Measurements from ENCODE around the gene SYT3.

SYT3 gene, protein sequence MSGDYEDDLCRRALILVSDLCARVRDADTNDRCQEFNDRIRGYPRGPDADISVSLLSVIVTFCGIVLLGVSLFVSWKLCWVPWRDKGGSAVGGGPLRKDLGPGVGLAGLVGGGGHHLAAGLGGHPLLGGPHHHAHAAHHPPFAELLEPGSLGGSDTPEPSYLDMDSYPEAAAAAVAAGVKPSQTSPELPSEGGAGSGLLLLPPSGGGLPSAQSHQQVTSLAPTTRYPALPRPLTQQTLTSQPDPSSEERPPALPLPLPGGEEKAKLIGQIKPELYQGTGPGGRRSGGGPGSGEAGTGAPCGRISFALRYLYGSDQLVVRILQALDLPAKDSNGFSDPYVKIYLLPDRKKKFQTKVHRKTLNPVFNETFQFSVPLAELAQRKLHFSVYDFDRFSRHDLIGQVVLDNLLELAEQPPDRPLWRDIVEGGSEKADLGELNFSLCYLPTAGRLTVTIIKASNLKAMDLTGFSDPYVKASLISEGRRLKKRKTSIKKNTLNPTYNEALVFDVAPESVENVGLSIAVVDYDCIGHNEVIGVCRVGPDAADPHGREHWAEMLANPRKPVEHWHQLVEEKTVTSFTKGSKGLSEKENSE

DNA sequence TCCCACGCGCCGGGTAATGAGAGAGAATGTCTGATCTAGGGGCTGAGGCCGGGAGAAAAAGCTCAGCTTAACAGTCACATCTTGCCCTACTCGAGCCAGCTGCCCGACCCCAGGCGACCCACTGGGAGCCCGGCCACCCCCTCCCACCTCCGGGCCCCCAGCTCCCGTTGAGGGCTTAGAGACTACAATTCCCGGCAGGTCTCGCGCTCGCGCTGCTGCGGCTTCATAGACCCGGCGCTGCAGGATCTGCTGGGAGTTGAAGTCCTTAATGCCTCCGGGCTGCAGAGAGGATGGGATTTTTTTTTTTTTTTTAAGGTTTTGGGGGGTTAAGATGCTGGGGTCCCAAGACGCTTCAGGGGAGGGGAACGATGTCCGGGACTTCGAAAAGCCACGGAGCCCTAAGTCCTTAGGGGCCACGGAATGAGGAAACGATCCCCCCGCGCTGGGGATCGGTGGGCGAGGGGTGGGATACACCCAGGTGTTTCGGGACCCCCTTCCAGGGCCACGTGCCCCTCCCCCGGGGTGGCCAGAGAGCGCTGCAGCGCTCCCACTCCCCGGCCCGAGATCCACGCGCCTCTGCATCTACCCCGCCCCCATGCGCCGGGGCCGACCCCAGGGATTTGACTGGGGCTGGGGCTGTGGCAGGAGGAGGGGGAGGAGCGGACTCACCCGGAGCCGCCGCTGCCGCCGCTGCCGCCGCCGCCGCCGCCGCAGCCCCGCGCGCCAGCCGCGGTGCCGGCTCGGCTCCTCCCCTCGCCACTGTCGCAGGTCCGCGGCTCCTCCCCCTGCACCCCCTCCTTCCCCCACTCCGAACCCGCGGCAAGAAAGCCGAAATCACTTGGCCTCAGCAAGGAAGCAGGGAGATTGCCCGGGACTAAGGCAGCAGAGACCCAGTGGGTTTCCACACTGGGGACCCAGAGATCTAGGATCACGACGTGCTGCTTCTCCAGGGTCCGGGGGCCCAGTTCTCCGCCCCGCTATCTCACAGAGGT, at the start of gene SYT3:
Gene SYT3 (minus strand): TSS at position 761 of the 992 bp plus-strand sequence. CDS start 2,470 bp downstream, outside the sequence.
- peak; percentile 70 for DNase-seq (ENCODE audit: low spot score)

DNA sequence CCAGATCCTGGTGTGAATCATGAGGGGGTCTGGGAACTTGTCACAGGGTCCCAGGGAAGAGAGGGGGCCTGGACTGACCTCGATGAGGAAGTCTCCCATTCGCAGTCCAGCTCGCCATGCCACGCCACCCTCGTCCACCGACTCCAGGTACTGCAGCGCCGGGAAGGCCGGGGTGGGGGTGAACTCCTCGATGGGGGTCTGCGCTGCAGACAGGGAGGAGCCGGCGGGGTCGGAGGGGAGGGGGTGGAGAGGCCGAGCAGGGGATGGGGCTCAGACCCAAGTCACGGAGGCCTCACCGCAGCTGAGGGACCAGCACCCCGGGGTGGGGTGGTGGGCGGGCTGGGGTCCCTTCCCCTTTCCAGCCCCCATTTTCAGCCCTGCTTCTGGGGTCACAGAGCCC, 49.1 kb upstream of the SYT3 start:
- no peak for DNase-seq (ENCODE audit: low spot score)

DNA sequence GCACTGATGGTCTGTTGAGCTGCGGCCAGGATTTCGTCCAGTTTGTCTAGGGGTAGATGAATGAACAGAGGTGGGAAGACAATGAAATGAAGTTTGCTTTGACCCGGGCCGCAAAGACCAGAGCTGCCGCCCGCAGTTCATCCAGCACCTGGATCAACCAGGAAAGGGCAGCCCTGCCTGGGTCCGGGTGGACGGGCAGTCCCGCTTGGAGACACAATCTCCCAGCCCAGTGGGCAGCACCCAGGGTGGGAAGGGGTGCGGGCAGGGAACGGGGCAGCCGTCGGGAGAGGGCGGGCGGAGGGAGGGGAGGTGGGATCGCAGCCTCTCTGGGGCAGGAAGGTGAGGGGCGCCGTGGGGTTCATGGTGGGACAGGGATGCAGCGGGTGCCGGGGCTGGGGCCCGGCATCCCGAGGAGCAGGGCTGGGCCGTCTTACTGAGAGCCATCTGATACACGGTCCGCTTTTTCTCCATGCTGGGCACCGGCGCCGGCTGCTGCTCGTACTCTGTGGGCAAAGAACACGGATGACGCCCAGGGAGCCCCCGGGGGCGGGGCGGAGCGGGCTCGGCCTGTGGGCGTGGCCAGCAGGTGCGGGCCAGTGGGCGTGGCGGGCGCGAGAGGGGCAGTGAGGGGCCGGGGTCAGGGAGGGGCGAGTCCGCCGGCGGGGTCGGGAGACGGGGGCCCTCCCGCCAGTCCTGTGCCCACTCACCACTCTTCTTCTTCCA, 46.8 kb upstream of the SYT3 start:
- no peak for DNase-seq (ENCODE audit: low spot score)

DNA sequence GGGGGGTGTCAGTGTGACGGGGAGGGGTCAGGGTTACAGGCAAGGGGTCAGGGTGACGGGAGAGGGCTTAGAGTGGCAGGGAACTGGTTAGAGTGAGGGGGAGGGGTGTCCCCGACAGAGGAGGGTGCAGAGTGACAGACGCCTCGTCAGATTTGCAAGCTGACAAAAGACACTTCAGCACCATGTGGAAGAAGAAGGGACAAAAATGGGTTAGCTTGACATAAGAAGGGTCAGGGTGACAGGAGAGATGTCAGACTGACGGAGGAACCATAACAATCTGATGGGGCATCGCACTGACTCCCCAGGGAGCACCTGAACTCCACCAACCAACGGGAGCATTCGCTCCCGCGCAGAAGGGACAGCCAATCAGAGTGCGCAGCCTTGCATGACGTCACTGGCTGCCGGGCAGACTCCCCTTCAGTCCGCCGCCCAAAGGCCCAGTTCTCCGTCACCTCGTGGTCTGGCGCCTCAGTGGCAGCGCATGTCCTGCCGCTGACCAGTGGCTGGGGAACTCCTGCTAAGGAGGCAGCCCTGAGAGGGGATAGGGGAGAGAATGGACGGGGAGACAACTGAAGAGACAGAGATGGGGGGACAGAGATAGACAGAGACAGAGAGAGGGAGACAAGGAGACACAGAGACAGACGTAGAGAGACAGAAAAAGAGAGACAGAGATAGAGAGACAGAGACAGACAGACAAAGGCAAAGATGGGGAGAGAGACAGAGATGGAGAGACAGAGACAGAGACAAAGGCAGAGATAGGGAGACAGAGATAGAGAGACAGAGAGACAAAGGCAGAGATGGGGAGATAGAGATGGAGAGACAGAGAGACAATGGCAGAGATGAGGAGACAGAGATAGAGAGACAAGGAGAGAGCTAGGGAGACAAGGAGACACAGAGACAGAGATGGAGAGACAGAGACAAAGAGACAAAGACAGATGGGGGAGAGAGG, 39.8 kb upstream of the SYT3 start:
- DNase-seq (ENCODE audit: low spot score), result peak; percentile 98

DNA sequence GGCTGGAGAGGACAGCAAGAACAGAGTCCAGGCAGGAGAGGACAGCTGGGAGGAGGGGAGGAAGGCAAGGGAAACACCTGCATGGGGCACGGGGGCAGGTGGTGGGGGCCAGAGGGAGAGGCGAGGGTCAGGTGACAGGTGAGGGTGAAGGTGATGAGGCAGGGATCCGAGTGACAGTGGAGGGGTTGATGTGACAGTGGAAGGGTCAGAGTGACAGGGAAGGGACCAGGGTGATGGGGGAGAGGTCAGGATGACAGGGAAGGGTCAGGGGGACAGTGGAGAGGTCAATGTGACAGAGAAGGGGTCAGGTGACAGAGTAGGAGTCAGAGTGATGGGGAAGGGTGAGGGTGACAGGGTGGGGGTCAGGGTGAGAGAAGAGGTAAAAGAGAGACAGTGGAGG, 38.6 kb upstream of the SYT3 start:
- DNase-seq (ENCODE audit: low spot score), result no peak

DNA sequence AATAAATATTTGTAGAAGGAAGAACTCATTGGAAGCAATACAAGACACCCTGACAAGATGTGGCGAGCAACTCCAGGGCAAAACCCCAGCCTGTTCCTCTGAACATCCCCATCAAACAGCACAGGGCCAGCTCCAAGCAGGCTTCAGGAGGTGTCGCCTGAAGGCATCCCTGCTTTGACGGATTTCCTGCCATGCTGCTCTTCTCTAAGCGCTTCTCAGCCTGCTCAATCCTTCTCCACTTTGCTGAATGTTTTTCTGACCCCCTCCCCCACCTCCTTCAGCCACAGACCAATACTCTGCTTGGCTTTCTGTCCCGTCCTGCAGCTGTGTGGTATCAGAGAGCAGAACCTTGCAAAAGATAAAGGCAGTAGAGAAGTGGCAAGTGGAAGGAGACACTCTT, 38.0 kb upstream of the SYT3 start:
- DNase-seq (ENCODE audit: low spot score), result no peak

DNA sequence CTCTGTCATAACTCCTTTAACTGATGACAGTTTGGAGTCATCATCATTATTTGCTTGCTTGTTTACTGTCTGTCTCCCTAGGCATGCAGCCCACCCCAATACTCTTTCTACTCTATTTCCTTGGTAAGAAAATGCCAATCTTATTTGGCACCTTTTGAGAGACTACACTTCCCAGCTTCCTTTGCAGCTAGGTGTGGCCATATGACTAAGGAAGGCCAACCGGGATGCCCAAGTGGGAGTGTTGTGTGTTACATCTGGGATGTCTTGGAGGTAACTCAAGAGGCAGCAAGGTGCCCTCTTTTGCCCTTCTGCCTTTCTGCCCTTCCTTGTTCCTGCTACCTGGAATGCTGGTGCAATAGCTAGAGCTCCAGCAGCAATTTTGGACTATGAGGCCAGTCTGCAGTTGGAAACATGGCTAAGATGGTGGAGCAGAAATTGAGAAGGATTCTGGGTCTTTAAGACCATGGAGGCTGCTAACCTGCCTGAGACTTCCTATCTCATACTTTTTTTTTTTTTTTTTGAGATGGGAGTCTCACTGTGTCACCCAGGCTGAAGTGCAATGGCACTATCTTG, 37.0 kb upstream of the SYT3 start:
- DNase-seq (ENCODE audit: low spot score), result no peak

DNA sequence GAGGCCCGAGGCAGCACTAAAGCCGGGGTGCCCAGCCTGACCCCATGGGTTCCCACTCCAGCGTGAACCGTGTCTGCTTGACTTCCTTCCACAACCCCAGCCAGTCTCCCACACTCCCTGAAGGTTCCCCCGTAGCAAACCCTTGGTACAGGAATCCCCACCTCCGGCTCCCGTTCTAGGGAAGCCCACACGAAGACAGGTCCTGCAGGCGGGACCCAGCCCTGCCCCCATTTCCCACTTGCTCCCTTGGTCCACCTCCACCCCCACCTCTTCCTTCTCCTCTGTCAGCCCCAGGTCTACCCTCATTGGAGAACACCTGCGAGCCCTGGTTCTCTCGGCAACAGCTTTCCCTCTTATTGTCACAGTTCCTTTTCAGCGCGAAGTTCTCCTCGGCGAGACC, 33.4 kb upstream of the SYT3 start:
- no peak for DNase-seq (ENCODE audit: low spot score)

DNA sequence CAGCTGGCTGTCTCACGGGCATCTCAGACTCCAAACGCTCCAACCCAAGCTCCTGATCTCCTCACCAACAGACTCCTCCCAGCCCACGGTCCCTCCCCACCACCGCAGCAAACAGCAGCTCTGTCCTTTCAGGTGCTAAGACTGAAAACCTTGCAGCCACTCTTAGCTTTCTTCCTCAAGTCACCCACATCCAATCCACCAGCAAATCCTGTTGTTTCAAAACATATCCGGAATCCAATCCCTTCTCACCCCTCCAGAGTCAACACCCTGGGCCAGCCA, 30.4 kb upstream of the SYT3 start:
- no peak for DNase-seq (ENCODE audit: low spot score)

DNA sequence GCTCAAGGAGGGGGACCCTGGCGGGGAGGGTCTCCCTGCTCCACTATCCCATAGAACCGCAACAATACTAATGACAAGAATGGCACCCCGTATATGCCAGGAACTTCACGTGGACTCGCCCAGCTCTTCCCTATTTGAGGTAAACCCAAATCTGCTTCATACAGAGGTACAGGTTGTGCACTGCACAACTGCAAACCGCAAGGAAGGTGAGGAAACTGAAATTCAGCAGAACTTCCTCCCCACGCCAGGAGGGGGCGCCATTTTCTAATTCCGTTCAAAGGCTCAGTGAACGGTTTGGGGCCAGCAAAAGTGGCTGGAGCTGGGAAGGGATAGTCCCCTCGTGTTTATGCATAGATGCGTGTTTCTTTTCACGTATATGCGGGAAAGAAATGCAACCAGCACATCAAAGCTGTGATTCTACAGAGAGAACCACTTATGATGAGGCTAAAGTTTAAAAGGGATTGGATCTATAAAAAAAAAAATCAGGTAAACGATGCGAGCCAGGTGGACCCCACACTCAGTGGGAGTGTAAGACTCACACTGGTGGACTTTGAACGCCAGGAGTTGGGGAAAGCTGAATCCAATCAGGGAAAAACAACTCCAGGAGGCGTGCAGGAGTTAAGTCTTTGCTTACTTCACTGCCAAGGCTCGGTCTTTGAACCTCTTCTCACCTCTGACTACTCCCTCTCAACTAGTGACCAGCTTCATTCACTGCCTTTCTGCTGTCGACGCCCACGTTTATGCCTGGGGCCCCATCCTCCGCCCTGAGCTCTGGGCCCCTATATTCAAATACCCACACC, 29.8 kb upstream of the SYT3 start:
- peak; percentile 67 for DNase-seq (ENCODE audit: low spot score)

DNA sequence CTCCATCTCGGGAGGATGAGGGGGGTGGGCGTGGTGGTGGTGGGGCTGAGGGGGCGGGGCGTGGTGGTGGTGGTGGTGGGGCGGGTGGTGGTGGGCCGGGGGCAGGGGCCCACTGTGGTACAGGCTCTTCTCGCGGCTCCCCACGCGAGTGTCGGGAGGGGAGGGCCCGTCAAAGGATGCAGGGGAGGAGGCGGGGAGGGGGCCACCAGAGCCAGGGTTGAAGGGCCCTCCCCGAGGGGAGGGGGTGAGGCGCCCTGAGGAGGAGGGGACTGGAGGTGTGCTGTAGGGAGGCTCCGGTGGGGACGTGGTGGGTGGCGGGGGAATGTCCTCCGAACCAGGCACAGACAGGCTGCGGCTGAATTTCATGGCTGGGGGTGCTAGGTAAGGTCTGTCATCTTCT, 29.2 kb upstream of the SYT3 start:
- DNase-seq (ENCODE audit: low spot score), result no peak

DNA sequence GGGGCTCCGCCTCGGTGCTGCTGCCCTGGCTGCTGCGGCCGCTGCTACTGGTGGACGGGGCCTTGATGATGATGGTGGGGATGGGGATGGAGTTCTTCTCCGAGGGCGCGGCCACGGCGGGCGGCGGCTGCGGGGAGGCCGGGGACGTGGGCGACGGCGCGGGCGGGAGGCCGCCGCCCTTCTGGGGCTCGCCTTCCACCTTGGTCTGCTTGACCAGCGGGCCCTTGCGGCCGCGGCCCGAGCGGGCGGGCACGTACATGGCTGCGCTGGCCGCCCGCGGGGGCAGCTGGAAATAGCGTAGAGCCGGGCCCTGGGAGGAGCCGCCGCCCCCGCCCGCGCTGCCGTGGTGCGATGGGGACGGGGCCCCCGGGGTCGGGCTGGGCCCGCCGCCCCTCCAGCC, 28.7 kb upstream of the SYT3 start:
- DNase-seq (ENCODE audit: low spot score), result no peak

DNA sequence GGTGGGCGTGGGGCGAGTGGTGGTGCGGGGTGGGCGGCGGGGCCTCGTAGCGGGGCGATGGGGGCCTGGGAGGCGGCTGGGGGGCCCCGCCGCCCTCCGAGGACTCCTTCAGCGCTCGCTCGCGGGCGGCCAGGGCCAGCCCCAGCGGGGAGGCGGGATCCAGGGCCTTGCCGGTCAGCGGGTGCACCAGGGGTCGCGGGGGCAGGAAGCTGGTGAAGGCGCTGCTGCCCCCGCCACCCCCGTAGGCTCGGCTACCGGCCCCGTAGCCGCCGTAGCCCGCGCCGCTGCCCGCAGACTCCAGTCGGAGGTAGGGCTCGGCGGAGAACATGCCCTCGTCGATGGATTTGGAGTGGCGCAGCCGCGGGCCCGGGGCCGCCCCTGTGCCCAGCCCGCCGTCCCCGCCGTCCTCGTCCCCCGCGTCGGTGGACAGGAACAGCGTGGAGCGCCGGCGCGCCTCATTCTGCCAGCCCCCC, 28.1 kb upstream of the SYT3 start:
- no peak for DNase-seq (ENCODE audit: low spot score)

DNA sequence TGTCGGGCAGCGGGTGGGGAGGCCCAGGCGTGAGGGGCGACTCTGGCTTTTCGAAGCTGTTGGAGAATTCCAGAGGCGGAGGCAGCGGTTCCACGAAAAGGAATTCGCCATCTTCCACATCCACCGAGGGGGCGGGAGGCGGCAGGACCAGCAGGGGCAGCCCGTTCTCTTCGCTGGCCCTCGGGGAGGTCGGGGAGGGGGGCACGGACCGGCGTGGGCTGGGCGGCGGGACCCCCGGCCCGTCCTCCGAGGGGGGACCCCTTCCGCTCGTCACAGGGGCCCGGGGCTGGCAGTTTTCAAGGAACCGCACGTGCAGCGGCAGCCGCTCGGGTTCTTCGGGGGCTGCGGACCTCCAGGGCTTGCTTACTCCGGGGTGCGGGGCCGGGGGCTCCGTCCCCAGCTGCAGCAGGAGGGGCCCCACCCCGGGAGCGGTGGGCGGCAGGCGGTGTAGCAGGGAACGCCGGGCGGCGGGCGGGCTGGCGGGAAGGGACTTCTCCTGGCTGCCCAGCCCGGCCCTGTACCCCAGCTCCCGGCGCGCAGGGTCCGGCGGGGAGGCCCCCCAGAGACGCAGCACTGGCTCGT, 27.6 kb upstream of the SYT3 start:
- no peak for DNase-seq (ENCODE audit: low spot score)

DNA sequence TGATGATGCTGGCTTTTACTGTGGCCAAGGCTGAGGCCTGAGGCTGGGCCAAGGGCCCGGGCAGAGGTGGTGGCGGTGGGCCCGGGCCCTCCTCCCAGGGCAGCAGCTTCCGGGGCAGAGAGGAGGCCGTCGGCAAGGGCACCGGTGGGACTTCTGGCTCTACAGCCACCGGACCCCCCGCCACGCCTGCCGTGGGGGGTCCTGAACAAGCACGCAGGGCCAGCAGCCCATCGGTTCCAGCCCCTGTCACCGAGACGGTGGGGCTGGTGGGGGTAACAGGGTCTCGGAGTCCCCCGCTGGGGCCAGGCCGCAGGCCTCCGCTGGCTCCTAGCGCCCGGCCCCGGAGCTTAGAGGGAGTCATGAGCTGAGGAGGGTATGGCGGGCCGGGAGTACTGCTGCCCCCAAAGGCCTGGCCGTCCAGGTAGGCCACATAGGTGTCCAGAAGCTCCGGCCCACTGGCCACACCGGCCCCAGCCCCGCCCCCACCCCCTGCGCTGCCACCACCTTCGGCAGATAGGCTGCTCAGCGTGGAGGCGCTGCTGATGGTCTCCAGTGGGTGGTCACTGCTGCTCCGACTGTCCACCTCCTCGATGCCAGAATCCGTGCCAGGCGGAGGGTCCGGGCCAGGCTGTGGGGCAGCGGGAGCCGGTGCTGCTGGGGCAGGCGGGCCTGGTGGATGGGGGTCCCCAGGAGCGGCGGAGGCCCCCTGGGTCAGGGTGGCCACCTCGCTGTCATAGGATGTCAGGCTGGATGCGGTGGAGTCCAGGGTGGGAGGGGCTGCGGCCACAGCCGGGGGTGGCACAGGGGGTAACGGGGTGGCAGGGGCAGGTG, 26.9 kb upstream of the SYT3 start:
- DNase-seq (ENCODE audit: low spot score), result no peak

DNA sequence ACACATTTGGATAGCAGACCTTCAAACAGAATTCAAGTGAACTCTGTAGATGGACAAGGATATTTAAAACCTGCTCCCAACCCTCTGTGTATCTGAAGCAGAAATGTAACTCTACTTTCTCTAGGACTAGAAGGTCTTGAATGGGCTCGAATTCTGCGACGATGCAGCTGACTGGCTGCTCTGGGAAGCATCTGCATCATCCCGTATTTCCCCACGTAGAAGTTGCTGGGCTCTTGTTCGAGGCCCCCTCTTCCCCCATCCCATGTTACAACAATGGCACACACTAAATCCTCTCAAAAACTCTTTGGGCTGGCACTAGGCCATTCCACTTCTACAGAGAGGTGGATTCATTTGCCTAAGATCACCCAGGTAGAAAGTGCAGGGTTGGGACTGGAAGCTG, 24.5 kb upstream of the SYT3 start:
- DNase-seq (ENCODE audit: low spot score), result no peak

DNA sequence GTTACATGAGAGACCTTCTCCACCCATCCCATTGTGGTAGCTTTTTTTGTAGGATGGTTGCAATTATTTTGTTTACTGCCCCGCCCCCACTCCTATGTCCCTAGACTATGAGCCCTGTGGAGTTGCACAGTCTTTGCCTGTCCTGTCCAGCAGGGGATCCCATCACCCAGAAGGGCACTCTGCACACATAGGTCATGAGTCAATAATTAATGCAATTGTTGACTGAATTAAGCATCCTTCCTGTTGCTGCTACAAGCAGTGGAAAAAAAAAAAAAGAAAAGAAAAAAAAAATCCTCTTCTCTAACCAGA, 23.8 kb upstream of the SYT3 start:
- DNase-seq (ENCODE audit: low spot score), result no peak

DNA sequence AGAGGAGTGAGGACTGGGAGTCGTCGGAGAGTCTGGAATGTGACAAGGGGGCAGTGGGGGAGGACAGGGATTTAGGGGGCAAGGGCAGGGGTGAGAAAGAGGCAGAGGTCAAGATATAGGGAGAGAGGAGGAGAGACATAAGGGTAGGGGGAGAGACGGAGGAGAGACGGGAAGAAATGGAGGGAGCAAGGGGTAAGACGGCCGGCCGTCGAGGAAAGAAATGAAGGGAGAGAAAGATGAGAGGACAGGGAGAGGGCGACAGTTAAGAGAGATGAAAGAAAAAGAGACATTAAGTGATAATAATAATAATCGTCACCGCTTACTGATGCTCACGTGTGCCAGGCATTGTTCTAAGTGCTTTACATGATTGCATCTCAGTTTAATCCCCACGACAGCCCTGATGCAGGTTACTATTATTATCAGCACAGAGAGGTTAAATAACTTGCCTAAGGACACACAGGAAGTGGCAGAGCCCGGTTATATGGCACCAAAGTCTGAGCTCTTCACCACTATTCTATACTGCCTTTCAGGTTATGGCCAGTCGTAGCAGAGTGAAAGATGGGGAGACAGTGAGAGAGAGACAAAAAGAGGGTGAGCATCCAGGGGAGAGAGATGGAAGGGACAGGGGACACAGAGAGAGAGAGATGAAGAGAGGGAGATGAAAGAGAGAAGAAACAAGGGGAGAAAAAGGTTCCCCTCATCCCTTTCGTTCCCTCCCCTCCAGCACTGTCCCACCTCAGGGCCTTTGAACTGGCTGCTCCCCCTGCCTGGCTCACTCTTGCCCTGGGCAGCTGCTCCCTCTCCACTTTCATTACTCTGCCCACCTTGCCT, 23.2 kb upstream of the SYT3 start:
- no peak for DNase-seq (ENCODE audit: low spot score)

Measured in germinal center (tissue), 1 donor.